Measurements from ENCODE around the gene ADAMTS14. TPM values are rescaled to one million over a fixed set of nuclear protein-coding genes. Genes with fewer than 3 reads are reported as not detected.
A peak's percentile ranks its signal among the peaks of the same experiment; 100 is the strongest.

ADAMTS14 gene
- total RNA-seq, 1 donor from 2014 or later = 1.1 TPM

- peak overlapping the region; percentile 5 for H3K27ac Mint-ChIP-seq (ENCODE audit: unreplicated experiment)
- H3K4me1 Mint-ChIP-seq (ENCODE audit: unreplicated experiment) = peaks cover 10% of the 10 kb centered on the region
- no peak for DNase-seq (ENCODE audit: low spot score)
- TF ChIP-seq CTCF (IDR thresholded peaks at IDR 0.05; ENCODE audit: unreplicated experiment) = no peak
- no peaks in the 10 kb centered on the region for H3K9me3 Mint-ChIP-seq (ENCODE audit: unreplicated experiment)
- H3K36me3 Mint-ChIP-seq (ENCODE audit: low read depth, unreplicated experiment) = peaks cover 7% of the 10 kb centered on the region
- H3K4me3 Mint-ChIP-seq (ENCODE audit: unreplicated experiment) = no peak overlapping the region
- peaks cover 10% of the 10 kb centered on the region for H3K27me3 Mint-ChIP-seq (ENCODE audit: unreplicated experiment)
These were observed 110.7 kb downstream of the ADAMTS14 start for GRCh38 chr10:70782746-70783680.

- no peak for TF ChIP-seq CTCF (IDR thresholded peaks at IDR 0.05; ENCODE audit: unreplicated experiment)
- Mint-ChIP-seq H3K9me3 (ENCODE audit: unreplicated experiment) (no peaks in the 10 kb centered on the region), H3K4me1 (ENCODE audit: unreplicated experiment) (peaks cover 10% of the 10 kb centered on the region), H3K27ac (ENCODE audit: unreplicated experiment) (no peak overlapping the region), H3K36me3 (ENCODE audit: low read depth, unreplicated experiment) (peaks cover 7% of the 10 kb centered on the region), H3K4me3 (ENCODE audit: unreplicated experiment) (no peak overlapping the region), H3K27me3 (ENCODE audit: unreplicated experiment) (peaks cover 6% of the 10 kb centered on the region)
- DNase-seq (ENCODE audit: low spot score) = no peak
These were observed 111.7 kb downstream of the ADAMTS14 start for GRCh38 chr10:70784016-70784415.

GRCh38 chr10:70784471-70784870 is 112.2 kb downstream of the ADAMTS14 start:
- Mint-ChIP-seq H3K9me3 (ENCODE audit: unreplicated experiment) (no peaks in the 10 kb centered on the region), H3K27me3 (ENCODE audit: unreplicated experiment) (peaks cover 9% of the 10 kb centered on the region), H3K27ac (ENCODE audit: unreplicated experiment) (no peak overlapping the region), H3K36me3 (ENCODE audit: low read depth, unreplicated experiment) (peaks cover 7% of the 10 kb centered on the region), H3K4me3 (ENCODE audit: unreplicated experiment) (no peak overlapping the region), H3K4me1 (ENCODE audit: unreplicated experiment) (peaks cover 10% of the 10 kb centered on the region)
- no peak for TF ChIP-seq CTCF (IDR thresholded peaks at IDR 0.05; ENCODE audit: unreplicated experiment)
- no peak for DNase-seq (ENCODE audit: low spot score)

DNA sequence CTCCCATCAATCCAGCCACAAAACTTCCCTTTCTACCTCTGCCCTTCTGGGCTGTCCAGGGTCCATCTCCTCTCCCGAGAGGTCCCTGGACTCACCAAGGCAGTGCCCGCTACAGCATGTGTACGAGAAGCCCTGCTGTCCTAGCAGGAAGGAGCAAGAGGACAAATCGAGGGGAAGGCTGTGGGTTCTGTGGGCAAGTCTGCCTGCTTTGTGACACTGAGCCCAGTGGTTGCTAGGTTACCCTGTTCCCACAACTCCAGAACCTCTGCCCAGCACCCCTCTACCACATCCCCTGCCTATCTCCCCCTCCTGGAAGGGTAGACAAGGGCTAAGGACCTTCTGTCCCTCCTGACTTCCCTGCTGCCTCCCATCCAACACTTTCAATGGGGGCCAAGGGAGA is 112.9 kb downstream of the ADAMTS14 start, which contains the start of gene TBATA:
Gene TBATA (minus strand): TSS at position 188 of the 400 bp plus-strand sequence. CDS start 1,998 bp downstream, outside the sequence.
- Mint-ChIP-seq H3K4me3 (ENCODE audit: unreplicated experiment) (no peak within 1 kb of the TSS), H3K27ac (ENCODE audit: unreplicated experiment) (no peak within 1 kb of the TSS), H3K4me1 (ENCODE audit: unreplicated experiment) (peaks cover 10% of the 10 kb centered on the region), H3K36me3 (ENCODE audit: low read depth, unreplicated experiment) (peaks cover 7% of the 10 kb centered on the region), H3K27me3 (ENCODE audit: unreplicated experiment) (peaks cover 6% of the 10 kb centered on the region), H3K9me3 (ENCODE audit: unreplicated experiment) (no peaks in the 10 kb centered on the region)
- TF ChIP-seq CTCF (IDR thresholded peaks at IDR 0.05; ENCODE audit: unreplicated experiment) = no peak
- no peak for DNase-seq (ENCODE audit: low spot score)
